ENCODE measurements around the gene HACD2. TPM values are rescaled to one million over a fixed set of nuclear protein-coding genes. Genes with fewer than 3 reads are reported as not detected.
A peak's percentile ranks its signal among the peaks of the same experiment; 100 is the strongest.

HACD2 gene
- total and polyA plus RNA-seq, 7 donors = 3.7 to 7.9 (median 5.7) TPM

- intact Hi-C loops (cut with DNase I) = no loop called here
- no peaks in the 10 kb centered on the region for H3K27me3 ChIP-seq (ENCODE audit: insufficient read depth in 3 of 3, low read length in 2 of 3)
- H3K4me1 ChIP-seq = no peaks in the 10 kb centered on the region
- TF ChIP-seq CTCF (IDR thresholded peaks at IDR 0.05) = no peak
- no peak overlapping the region for H3K4me3 ChIP-seq
- no peak for ATAC-seq
- no peak overlapping the region for H3K27ac ChIP-seq
- 74 to 78% (median 76%) methylated on average over 11 of the region's 11 CpGs for WGBS, 3 donors
- H3K9me3 ChIP-seq = no peaks in the 10 kb centered on the region
- H3K36me3 ChIP-seq (ENCODE audit: insufficient read depth in 1 of 2, low read depth in 1 of 2) = no peaks in the 10 kb centered on the region
- DNase-seq = no peak
These were observed 115.4 kb downstream of the HACD2 start for GRCh38 chr3:123469323-123469995.

GRCh38 chr3:123467046-123467445 is 117.8 kb downstream of the HACD2 start:
- DNase-seq (no peak), ATAC-seq (no peak)
- no peak overlapping the region for H3K4me3 ChIP-seq
- no peak for TF ChIP-seq CTCF (IDR thresholded peaks at IDR 0.05)
- intact Hi-C loops (cut with DNase I) = no loop called here
- no peaks in the 10 kb centered on the region for H3K4me1 ChIP-seq
- WGBS, 3 donors = 15 to 31% (median 24%) methylated on average over 5 of the region's 5 CpGs
- H3K27me3 ChIP-seq (ENCODE audit: insufficient read depth in 3 of 3, low read length in 2 of 3) = no peaks in the 10 kb centered on the region
- no peak overlapping the region for H3K27ac ChIP-seq
- no peaks in the 10 kb centered on the region for H3K36me3 ChIP-seq (ENCODE audit: insufficient read depth in 1 of 2, low read depth in 1 of 2)
- H3K9me3 ChIP-seq = no peaks in the 10 kb centered on the region

GRCh38 chr3:123464211-123464610 is 120.6 kb downstream of the HACD2 start:
- intact Hi-C loops (cut with DNase I) = no loop called here
- ATAC-seq (no peak), DNase-seq (peak in 1 of 2 donors; percentile 3)
- Histone ChIP-seq H3K4me3 (no peak overlapping the region), H3K27ac (no peak overlapping the region), H3K36me3 (ENCODE audit: insufficient read depth in 1 of 2, low read depth in 1 of 2) (no peaks in the 10 kb centered on the region), H3K9me3 (no peaks in the 10 kb centered on the region), H3K27me3 (ENCODE audit: insufficient read depth in 3 of 3, low read length in 2 of 3) (peaks cover 0 to under 1% (median 0%) of the 10 kb centered on the region in 3 donors), H3K4me1 (no peaks in the 10 kb centered on the region)
- no peak for TF ChIP-seq CTCF (IDR thresholded peaks at IDR 0.05)
- 61 to 73% (median 69%) methylated on average over 7 of the region's 7 CpGs for WGBS, 3 donors

GRCh38 chr3:123459862-123460261 is 125.0 kb downstream of the HACD2 start:
- H3K4me3 ChIP-seq = no peak overlapping the region
- TF ChIP-seq CTCF (IDR thresholded peaks at IDR 0.05) = no peak
- no peak overlapping the region for H3K27ac ChIP-seq
- H3K9me3 ChIP-seq = no peaks in the 10 kb centered on the region
- 24 to 28% (median 25%) methylated on average over 8 of the region's 8 CpGs for WGBS, 3 donors
- H3K27me3 ChIP-seq (ENCODE audit: insufficient read depth in 3 of 3, low read length in 2 of 3) = peaks cover 0 to 20% (median 0%) of the 10 kb centered on the region in 3 donors
- intact Hi-C loops (cut with DNase I) = no loop called here
- ATAC-seq (no peak), DNase-seq (peak in 1 of 2 donors; percentile 11)
- H3K36me3 ChIP-seq (ENCODE audit: insufficient read depth in 1 of 2, low read depth in 1 of 2) = no peaks in the 10 kb centered on the region
- no peaks in the 10 kb centered on the region for H3K4me1 ChIP-seq

GRCh38 chr3:123458255-123458654 is 126.6 kb downstream of the HACD2 start:
- ATAC-seq (no peak), DNase-seq (peak in 1 of 2 donors; percentile 2)
- no peaks in the 10 kb centered on the region for H3K4me1 ChIP-seq
- WGBS, 3 donors = 84 to 89% (median 85%) methylated on average over 5 of the region's 5 CpGs
- H3K27me3 ChIP-seq (ENCODE audit: insufficient read depth in 3 of 3, low read length in 2 of 3) = peaks cover 0 to 32% (median 0%) of the 10 kb centered on the region in 3 donors
- no peak for TF ChIP-seq CTCF (IDR thresholded peaks at IDR 0.05)
- no peaks in the 10 kb centered on the region for H3K36me3 ChIP-seq (ENCODE audit: insufficient read depth in 1 of 2, low read depth in 1 of 2)
- no peak overlapping the region for H3K4me3 ChIP-seq
- H3K9me3 ChIP-seq = no peaks in the 10 kb centered on the region
- intact Hi-C loops (cut with DNase I) = no loop called here
- no peak overlapping the region for H3K27ac ChIP-seq

Measured in psoas muscle (tissue), 8 donors.